ENCODE data around the gene LTBP4. TPM values are rescaled to one million over a fixed set of nuclear protein-coding genes. Genes with fewer than 3 reads are reported as not detected.

The LTBP4 gene
- total and polyA plus RNA-seq, 2 donors (not counting 3 experiments of a cell fraction or from before 2014, with no cell fraction given), result 25.9 to 38.0 TPM

- no TSS peak for BruUV-seq (replicated peaks)
- peaks cover 9% of the 10 kb centered on the region for H3K4me1 ChIP-seq (ENCODE audit: control insufficient read depth, extremely low read depth, insufficient read depth, low read length)
- intact Hi-C loops (cut with micrococcal nuclease), result loop anchor here (2.0 kb wide), 1 partner anchor 23 kb away; no protein-coding TSS in a partner anchor
These were observed 25.0 kb upstream of the LTBP4 start for GRCh38 chr19:40576151-40576584.

More at GRCh38 chr19:40576151-40576584, 25.0 kb upstream of the LTBP4 start:
- H2AFZ ChIP-seq (ENCODE audit: low read depth, low read length), result peak overlapping the region; percentile 89
- H3K36me3 ChIP-seq (ENCODE audit: control insufficient read depth in 2 of 2, extremely low read depth in 1 of 2, insufficient read depth in 2 of 2, low read length in 2 of 2), result peaks cover 3 to 9% of the 10 kb centered on the region in 2 experiments
- POLR2A ChIA-PET, result no interaction called here
- no peaks in the 10 kb centered on the region for H3K27me3 ChIP-seq (ENCODE audit: control insufficient read depth in 2 of 2, insufficient read depth in 2 of 2, low read length in 2 of 2)
- peak overlapping the region; percentile 5 to 79 (median 67) for H3K4me3 ChIP-seq (replicated peaks in 1 of 3; ENCODE audit: insufficient read depth in 1 of 3, low read depth in 1 of 3, low read length in 3 of 3)
- dilution Hi-C loops (cut with MboI; ENCODE audit: extremely low pct_ligation_motif_present, low sequenced_read_pairs), result no loop called here
- H3K4me2 ChIP-seq (ENCODE audit: insufficient read depth, low read length), result peak overlapping the region; percentile 24
- H3K79me2 ChIP-seq (ENCODE audit: control insufficient read depth, insufficient read depth, low read length), result peaks cover 2% of the 10 kb centered on the region
- no peak overlapping the region for H3K27ac ChIP-seq (ENCODE audit: insufficient read depth, low read depth, low read length)
- FAIRE-seq (no peak), DNase-seq (ENCODE audit: low read depth, low spot score) (no peak)
- CTCF ChIA-PET, result no interaction called here
- no peaks in the 10 kb centered on the region for H3K9me1 ChIP-seq (replicated peaks; ENCODE audit: control insufficient read depth, extremely low read depth, insufficient read depth, low read length)
- no peaks in the 10 kb centered on the region for H3K9me3 ChIP-seq (replicated peaks; ENCODE audit: control insufficient read depth, insufficient read depth, low read length)
- TF ChIP-seq, protein P1, sequence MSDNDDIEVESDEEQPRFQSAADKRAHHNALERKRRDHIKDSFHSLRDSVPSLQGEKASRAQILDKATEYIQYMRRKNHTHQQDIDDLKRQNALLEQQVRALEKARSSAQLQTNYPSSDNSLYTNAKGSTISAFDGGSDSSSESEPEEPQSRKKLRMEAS (IDR thresholded peaks at IDR 0.05; ENCODE audit: insufficient read depth, insufficient read length), result no peak
- TF ChIP-seq POLR2A (IDR thresholded peaks at IDR 0.05; ENCODE audit: low read depth, low read length) (no peak), POLR2AphosphoS5 (IDR thresholded peaks at IDR 0.05; ENCODE audit: insufficient read depth, low read depth, low read length) (no peak)
- TF ChIP-seq, protein P2, sequence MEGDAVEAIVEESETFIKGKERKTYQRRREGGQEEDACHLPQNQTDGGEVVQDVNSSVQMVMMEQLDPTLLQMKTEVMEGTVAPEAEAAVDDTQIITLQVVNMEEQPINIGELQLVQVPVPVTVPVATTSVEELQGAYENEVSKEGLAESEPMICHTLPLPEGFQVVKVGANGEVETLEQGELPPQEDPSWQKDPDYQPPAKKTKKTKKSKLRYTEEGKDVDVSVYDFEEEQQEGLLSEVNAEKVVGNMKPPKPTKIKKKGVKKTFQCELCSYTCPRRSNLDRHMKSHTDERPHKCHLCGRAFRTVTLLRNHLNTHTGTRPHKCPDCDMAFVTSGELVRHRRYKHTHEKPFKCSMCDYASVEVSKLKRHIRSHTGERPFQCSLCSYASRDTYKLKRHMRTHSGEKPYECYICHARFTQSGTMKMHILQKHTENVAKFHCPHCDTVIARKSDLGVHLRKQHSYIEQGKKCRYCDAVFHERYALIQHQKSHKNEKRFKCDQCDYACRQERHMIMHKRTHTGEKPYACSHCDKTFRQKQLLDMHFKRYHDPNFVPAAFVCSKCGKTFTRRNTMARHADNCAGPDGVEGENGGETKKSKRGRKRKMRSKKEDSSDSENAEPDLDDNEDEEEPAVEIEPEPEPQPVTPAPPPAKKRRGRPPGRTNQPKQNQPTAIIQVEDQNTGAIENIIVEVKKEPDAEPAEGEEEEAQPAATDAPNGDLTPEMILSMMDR (IDR thresholded peaks at IDR 0.05; ENCODE audit: extremely low read depth in 1 of 2, insufficient read depth in 1 of 2, low read depth in 1 of 2, low read length in 2 of 2), result no peak
- no peaks in the 10 kb centered on the region for H4K20me1 ChIP-seq (replicated peaks; ENCODE audit: control insufficient read depth, extremely low read depth, insufficient read depth, low read length)
- peak overlapping the region; percentile 5 for H3K9ac ChIP-seq (replicated peaks; ENCODE audit: extremely low read depth, insufficient read depth, low read length)

Measured in endothelial cell of umbilical vein (primary cell).